ENCODE results near the gene TFG.

TFG gene

GRCh38 chr3:100776097-100776729, 66.9 kb downstream of the TFG start:
- peaks cover 2% of the 10 kb centered on the region for H3K27me3 Mint-ChIP-seq (ENCODE audit: low read depth)
- H3K4me3 Mint-ChIP-seq = no peak overlapping the region

DNA sequence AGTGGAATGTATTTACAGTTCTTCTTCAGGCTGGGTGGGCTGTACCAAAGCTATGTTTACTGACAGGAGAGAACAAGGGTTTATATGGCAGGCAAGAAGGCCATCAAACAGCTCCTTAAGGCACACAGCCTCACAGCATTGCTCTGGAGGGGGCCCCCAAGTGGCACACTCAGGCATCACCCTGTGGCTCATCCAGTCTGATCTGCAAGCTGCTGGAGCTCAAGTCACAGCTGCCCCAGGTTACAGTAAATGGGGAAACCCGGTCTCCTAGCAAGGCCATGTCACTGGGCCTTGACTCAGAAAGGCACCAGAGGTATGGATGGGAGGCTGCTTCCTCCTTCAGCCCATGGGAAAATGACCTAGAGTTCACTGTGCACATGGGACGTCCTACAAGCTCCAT, 67.5 kb downstream of the TFG start:
- no peaks in the 10 kb centered on the region for H3K4me1 Mint-ChIP-seq (ENCODE audit: low read depth)
- no peak for DNase-seq (ENCODE audit: low spot score)
- H3K27me3 Mint-ChIP-seq (ENCODE audit: low read depth) = peaks cover 2% of the 10 kb centered on the region
- no peak overlapping the region for H3K27ac Mint-ChIP-seq
- no peaks in the 10 kb centered on the region for H3K36me3 Mint-ChIP-seq (ENCODE audit: low read depth)
- no peaks in the 10 kb centered on the region for H3K9me3 Mint-ChIP-seq
- no peak overlapping the region for H3K4me3 Mint-ChIP-seq

More at GRCh38 chr3:100776097-100776729, 66.9 kb downstream of the TFG start:
- no peaks in the 10 kb centered on the region for H3K4me1 Mint-ChIP-seq (ENCODE audit: low read depth)
- H3K9me3 Mint-ChIP-seq = no peaks in the 10 kb centered on the region
- no peak for DNase-seq (ENCODE audit: low spot score)
- no peak overlapping the region for H3K27ac Mint-ChIP-seq
- no peaks in the 10 kb centered on the region for H3K36me3 Mint-ChIP-seq (ENCODE audit: low read depth)

DNA sequence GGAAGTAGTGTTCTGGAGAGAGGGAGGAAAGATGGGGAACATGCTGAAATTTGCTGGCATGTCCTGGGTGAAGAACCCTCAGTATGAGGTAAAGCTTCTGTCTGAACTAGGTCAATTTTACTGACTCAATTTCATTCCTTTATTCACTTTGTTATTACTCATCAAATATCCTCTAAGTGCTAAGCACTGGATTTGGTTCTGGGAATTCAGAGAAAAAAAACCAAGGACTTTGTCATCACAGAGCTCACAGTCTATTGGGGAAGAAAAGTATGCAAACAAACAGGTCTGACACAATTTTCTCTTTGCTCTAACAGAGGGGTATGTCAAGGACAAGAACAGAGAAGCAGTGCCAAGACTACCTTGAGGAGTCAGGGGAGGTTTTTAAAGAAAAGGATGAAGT, 68.0 kb downstream of the TFG start:
- Mint-ChIP-seq H3K36me3 (ENCODE audit: low read depth) (no peaks in the 10 kb centered on the region), H3K9me3 (no peaks in the 10 kb centered on the region), H3K4me3 (no peak overlapping the region), H3K4me1 (ENCODE audit: low read depth) (no peaks in the 10 kb centered on the region), H3K27me3 (ENCODE audit: low read depth) (peaks cover 2% of the 10 kb centered on the region), H3K27ac (no peak overlapping the region)
- DNase-seq (ENCODE audit: low spot score) = no peak

GRCh38 chr3:100779480-100779879, 70.2 kb downstream of the TFG start:
- no peak overlapping the region for H3K27ac Mint-ChIP-seq
- no peaks in the 10 kb centered on the region for H3K4me1 Mint-ChIP-seq (ENCODE audit: low read depth)

DNA sequence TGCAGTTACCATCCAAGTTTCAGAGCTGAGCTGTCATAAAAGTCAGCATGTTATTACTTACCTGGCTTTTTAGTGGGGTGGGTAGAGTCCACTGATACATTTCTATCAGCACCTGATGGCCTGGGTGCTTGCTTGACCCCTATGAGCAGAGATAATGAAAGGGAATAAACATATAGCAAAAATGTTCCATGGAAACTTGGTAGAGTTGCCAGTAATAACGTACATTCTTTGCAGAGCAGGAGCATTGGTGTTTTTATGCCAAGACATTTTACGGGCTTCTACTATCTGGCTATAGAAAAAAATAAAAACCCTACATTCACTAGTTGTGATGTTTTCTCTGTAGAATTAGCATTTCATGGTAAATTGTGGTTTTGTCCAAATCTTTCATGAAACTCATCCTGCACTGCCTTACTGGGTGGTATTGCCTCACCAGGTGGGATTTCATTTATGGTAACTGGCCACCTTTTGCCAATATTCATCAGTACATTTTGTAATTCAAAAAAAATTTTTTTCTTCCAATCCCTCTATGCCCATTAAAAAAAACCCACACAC, 70.9 kb downstream of the TFG start:
- DNase-seq (ENCODE audit: low spot score) = no peak
- H3K4me3 Mint-ChIP-seq = no peak overlapping the region
- H3K9me3 Mint-ChIP-seq = no peaks in the 10 kb centered on the region

More at GRCh38 chr3:100779480-100779879, 70.2 kb downstream of the TFG start:
- Mint-ChIP-seq H3K9me3 (no peaks in the 10 kb centered on the region), H3K4me3 (no peak overlapping the region), H3K27me3 (ENCODE audit: low read depth) (peaks cover 5% of the 10 kb centered on the region), H3K36me3 (ENCODE audit: low read depth) (no peaks in the 10 kb centered on the region)
- DNase-seq (ENCODE audit: low spot score) = no peak

DNA sequence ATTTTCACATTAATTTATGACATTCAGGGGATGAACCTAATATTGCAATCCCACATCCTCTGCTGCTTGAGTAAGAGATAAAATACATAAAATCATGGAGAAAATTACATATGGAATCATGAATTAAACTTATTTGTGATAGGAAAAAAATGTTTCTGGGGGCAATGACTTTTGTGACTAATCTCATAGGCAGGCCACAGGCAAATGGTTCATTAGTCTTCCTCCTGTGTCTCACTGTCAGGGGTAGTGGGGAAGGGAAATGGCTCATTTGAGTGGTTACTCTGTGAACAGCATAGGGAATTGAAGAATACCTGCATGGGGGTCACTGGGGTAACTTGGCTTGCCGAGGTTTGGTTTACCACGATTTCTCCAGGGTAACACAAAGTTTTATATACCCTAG, 72.0 kb downstream of the TFG start:
- Mint-ChIP-seq H3K36me3 (ENCODE audit: low read depth) (no peaks in the 10 kb centered on the region), H3K27me3 (ENCODE audit: low read depth) (peaks cover 8% of the 10 kb centered on the region), H3K4me3 (no peak overlapping the region), H3K4me1 (ENCODE audit: low read depth) (no peaks in the 10 kb centered on the region), H3K27ac (no peak overlapping the region), H3K9me3 (peaks cover 6% of the 10 kb centered on the region)
- no peak for DNase-seq (ENCODE audit: low spot score)

More for the DNA sequence above, 70.9 kb downstream of the TFG start:
- Mint-ChIP-seq H3K4me1 (ENCODE audit: low read depth) (no peaks in the 10 kb centered on the region), H3K27me3 (ENCODE audit: low read depth) (peaks cover 5% of the 10 kb centered on the region), H3K27ac (no peak overlapping the region), H3K36me3 (ENCODE audit: low read depth) (no peaks in the 10 kb centered on the region)

DNA sequence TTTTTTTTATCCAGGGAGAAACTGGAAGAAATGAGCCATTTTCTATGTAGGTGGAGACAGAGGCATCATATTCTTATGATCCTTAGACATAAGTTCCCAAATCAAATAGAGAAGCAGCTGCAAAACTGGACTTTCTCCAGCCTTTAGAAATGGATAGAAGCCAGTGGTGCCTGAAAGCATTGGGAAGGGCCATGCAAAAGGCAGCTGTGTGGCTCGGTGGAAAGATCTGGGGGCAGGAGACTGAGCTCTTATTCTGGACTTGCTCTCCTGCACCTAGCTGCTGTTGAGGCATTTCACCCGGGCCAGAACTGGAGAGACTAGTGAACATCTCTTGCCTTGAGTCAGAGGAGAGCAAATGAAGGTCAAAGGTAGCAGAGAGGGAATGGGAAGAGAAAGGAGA, 73.1 kb downstream of the TFG start:
- DNase-seq (ENCODE audit: low spot score) = no peak
- Mint-ChIP-seq H3K9me3 (peaks cover 6% of the 10 kb centered on the region), H3K27ac (no peak overlapping the region), H3K36me3 (ENCODE audit: low read depth) (no peaks in the 10 kb centered on the region), H3K4me1 (ENCODE audit: low read depth) (no peaks in the 10 kb centered on the region), H3K27me3 (ENCODE audit: low read depth) (peaks cover 8% of the 10 kb centered on the region), H3K4me3 (no peak overlapping the region)

DNA sequence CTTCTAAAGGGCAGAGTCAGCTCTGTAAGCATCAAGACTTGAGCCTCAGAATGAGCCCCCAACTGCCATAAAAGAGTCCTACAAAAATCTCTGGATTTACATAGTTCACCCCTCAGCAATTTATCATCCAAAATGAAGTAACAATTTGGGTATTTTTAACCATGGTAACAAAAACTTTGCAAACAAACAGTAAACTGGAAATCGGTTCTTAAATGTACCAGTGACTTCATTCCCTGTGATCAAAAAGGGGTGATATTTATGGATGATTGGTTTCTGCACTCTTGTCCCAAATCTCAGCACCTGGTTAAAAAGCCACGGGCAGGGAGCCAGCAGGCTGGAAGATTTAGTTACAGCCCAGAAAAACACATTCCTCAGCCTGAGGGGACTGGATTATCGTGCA, 73.6 kb downstream of the TFG start:
- H3K27ac Mint-ChIP-seq = no peak overlapping the region
- H3K9me3 Mint-ChIP-seq = peaks cover 6% of the 10 kb centered on the region
- no peak overlapping the region for H3K4me3 Mint-ChIP-seq
- no peak for DNase-seq (ENCODE audit: low spot score)
- no peaks in the 10 kb centered on the region for H3K36me3 Mint-ChIP-seq (ENCODE audit: low read depth)
- H3K4me1 Mint-ChIP-seq (ENCODE audit: low read depth) = no peaks in the 10 kb centered on the region
- H3K27me3 Mint-ChIP-seq (ENCODE audit: low read depth) = peaks cover 8% of the 10 kb centered on the region

GRCh38 chr3:100783619-100784018, 74.3 kb downstream of the TFG start:
- H3K27me3 Mint-ChIP-seq (ENCODE audit: low read depth) = peaks cover 8% of the 10 kb centered on the region
- no peak for DNase-seq (ENCODE audit: low spot score)

DNA sequence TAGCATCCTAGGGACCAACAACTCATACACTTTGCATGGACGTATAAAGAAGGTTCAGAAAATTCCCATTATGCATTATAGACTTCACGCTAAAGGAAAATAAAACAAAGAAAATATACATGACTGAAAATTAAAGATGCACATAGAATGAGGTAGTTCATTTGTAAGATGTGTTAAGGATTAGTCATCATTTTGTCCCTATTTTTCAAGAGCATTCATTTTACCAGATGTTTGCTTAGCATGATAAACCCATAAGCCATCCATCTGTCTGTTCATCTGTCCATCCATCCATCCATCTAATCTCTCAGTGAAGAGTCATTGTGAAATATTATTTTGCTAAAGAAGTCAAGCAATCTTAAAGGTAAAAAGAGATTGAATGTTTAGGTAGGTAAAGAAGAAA, 80.3 kb downstream of the TFG start:
- Mint-ChIP-seq H3K27ac (no peak overlapping the region), H3K36me3 (ENCODE audit: low read depth) (no peaks in the 10 kb centered on the region), H3K9me3 (peaks cover 6% of the 10 kb centered on the region), H3K27me3 (ENCODE audit: low read depth) (peaks cover 11% of the 10 kb centered on the region), H3K4me1 (ENCODE audit: low read depth) (no peaks in the 10 kb centered on the region), H3K4me3 (no peak overlapping the region)
- DNase-seq (ENCODE audit: low spot score) = no peak

More at GRCh38 chr3:100783619-100784018, 74.3 kb downstream of the TFG start:
- Mint-ChIP-seq H3K9me3 (peaks cover 6% of the 10 kb centered on the region), H3K27ac (no peak overlapping the region), H3K36me3 (ENCODE audit: low read depth) (no peaks in the 10 kb centered on the region), H3K4me1 (ENCODE audit: low read depth) (no peaks in the 10 kb centered on the region), H3K4me3 (no peak overlapping the region)

GRCh38 chr3:100796556-100796955, 87.3 kb downstream of the TFG start:
- peak overlapping the region; percentile 28 for H3K4me3 Mint-ChIP-seq
- no peaks in the 10 kb centered on the region for H3K36me3 Mint-ChIP-seq (ENCODE audit: low read depth)
- peaks cover 11% of the 10 kb centered on the region for H3K27me3 Mint-ChIP-seq (ENCODE audit: low read depth)
- DNase-seq (ENCODE audit: low spot score) = no peak
- peaks cover 4% of the 10 kb centered on the region for H3K4me1 Mint-ChIP-seq (ENCODE audit: low read depth)
- H3K27ac Mint-ChIP-seq = no peak overlapping the region
- H3K9me3 Mint-ChIP-seq = no peaks in the 10 kb centered on the region

- no peak for DNase-seq (ENCODE audit: low spot score)
- no peak overlapping the region for H3K27ac Mint-ChIP-seq
- H3K36me3 Mint-ChIP-seq (ENCODE audit: low read depth) = no peaks in the 10 kb centered on the region
- no peaks in the 10 kb centered on the region for H3K9me3 Mint-ChIP-seq
- H3K27me3 Mint-ChIP-seq (ENCODE audit: low read depth) = peaks cover 13% of the 10 kb centered on the region
- no peak overlapping the region for H3K4me3 Mint-ChIP-seq
- peaks cover 4% of the 10 kb centered on the region for H3K4me1 Mint-ChIP-seq (ENCODE audit: low read depth)
Observed at GRCh38 chr3:100798012-100798411, 88.7 kb downstream of the TFG start.

Measured in T-helper 2 cell treated with Interferon-gamma antibody and Interleukin-4, amounts not matched to agents 5 μg/mL and 100 μg/mL, for 36 hours (primary cell).